Measurements from ENCODE around the gene ZNF414. TPM values are rescaled to one million over a fixed set of nuclear protein-coding genes. Genes with fewer than 3 reads are reported as not detected.
"Not testable (repeated sequence)": the region's sequence is repeated elsewhere in the genome, so short reads cannot be mapped to it uniquely, and the experiment has no call there.

ZNF414 gene
- 189 TPM for total RNA-seq

- peak; percentile 77 to 98 for DNase-seq (ENCODE audit: low spot score in 2 of 2)
- peaks cover 6 to 7% of the 10 kb centered on the region in 2 donors for H3K4me1 ChIP-seq
- no peaks in the 10 kb centered on the region for H3K27me3 ChIP-seq
- intact Hi-C loops (cut with DNase I), result loop anchor here (1.0 to 10.0 kb wide), 3 partner anchors 12 to 589 kb away; partner anchors contain the start of genes CTXN1, HNRNPM and SNAPC2
- H3K36me3 ChIP-seq, result peaks cover 0 to 13% of the 10 kb centered on the region in 2 donors
- peak within 1 kb of the TSS; percentile 70 to 90 for H3K4me3 ChIP-seq
- peak within 1 kb of the TSS; percentile 96 to 98 for H3K27ac ChIP-seq
- TF ChIP-seq CTCF (IDR thresholded peaks at IDR 0.05), result no peak
- H3K9me3 ChIP-seq, result no peaks in the 10 kb centered on the region
Measured at GRCh38 chr19:8513687-8514504, at the start of gene ZNF414. TSS of gene ZNF414 (minus strand) at chr19:8514167. CDS start at chr19:8514046, 121 bp downstream.

GRCh38 chr19:8561075-8561764 is 47.3 kb upstream of the ZNF414 start:
- DNase-seq (ENCODE audit: low spot score in 2 of 2), result no peak
- intact Hi-C loops (cut with DNase I), result no loop called here
- Histone ChIP-seq H3K4me3 (no peak overlapping the region), H3K36me3 (no peaks in the 10 kb centered on the region), H3K27me3 (no peaks in the 10 kb centered on the region), H3K27ac (no peak overlapping the region), H3K9me3 (no peaks in the 10 kb centered on the region), H3K4me1 (no peaks in the 10 kb centered on the region)
- no peak for TF ChIP-seq CTCF (IDR thresholded peaks at IDR 0.05)

- H3K4me1 ChIP-seq, result no peaks in the 10 kb centered on the region
- no peak overlapping the region for H3K4me3 ChIP-seq
- H3K9me3 ChIP-seq, result no peaks in the 10 kb centered on the region
- no peak overlapping the region for H3K27ac ChIP-seq
- no peaks in the 10 kb centered on the region for H3K27me3 ChIP-seq
- intact Hi-C loops (cut with DNase I), result no loop called here
- no peaks in the 10 kb centered on the region for H3K36me3 ChIP-seq
- no peak for TF ChIP-seq CTCF (IDR thresholded peaks at IDR 0.05)
- DNase-seq (ENCODE audit: low spot score in 2 of 2), result no peak
Measured at GRCh38 chr19:8558325-8558724, 44.4 kb upstream of the ZNF414 start.

- Histone ChIP-seq H3K9me3 (no peaks in the 10 kb centered on the region), H3K36me3 (no peaks in the 10 kb centered on the region), H3K27ac (no peak overlapping the region), H3K4me3 (no peak overlapping the region), H3K4me1 (no peaks in the 10 kb centered on the region), H3K27me3 (no peaks in the 10 kb centered on the region)
- intact Hi-C loops (cut with DNase I), result no loop called here
- TF ChIP-seq CTCF (IDR thresholded peaks at IDR 0.05), result no peak
- DNase-seq (ENCODE audit: low spot score in 2 of 2), result no peak
Measured at GRCh38 chr19:8557642-8558238, 43.8 kb upstream of the ZNF414 start.

- intact Hi-C loops (cut with DNase I); H3K36me3 ChIP-seq; H3K4me1 ChIP-seq; H3K9me3 ChIP-seq; DNase-seq (ENCODE audit: low spot score in 2 of 2); H3K27ac ChIP-seq; H3K27me3 ChIP-seq; H3K4me3 ChIP-seq: not testable (repeated sequence)
Measured at GRCh38 chr19:8553729-8554128, 39.8 kb upstream of the ZNF414 start.

GRCh38 chr19:8552810-8553209 is 38.8 kb upstream of the ZNF414 start:
- Histone ChIP-seq H3K9me3 (no peaks in the 10 kb centered on the region), H3K36me3 (peaks cover 0 to 3% of the 10 kb centered on the region in 2 donors), H3K4me3 (no peak overlapping the region), H3K27ac (no peak overlapping the region), H3K4me1 (no peaks in the 10 kb centered on the region), H3K27me3 (no peaks in the 10 kb centered on the region)
- intact Hi-C loops (cut with DNase I), result no loop called here
- no peak for DNase-seq (ENCODE audit: low spot score in 2 of 2)
- TF ChIP-seq CTCF (IDR thresholded peaks at IDR 0.05), result no peak
